NCI-H2107 treated with DMSO at 0.1 percent for 48 hours (cell line): ENCODE measurements around the gene TMEM200B.
"Not testable (repeated sequence)": the region's sequence is repeated elsewhere in the genome, so short reads cannot be mapped to it uniquely, and the experiment has no call there.

Experiments
- DNase-seq: peaks from one replicate; lab custom pipeline; 2025; ENCODE audit not compliant: unreplicated experiment; lab: John Stamatoyannopoulos, UW

The TMEM200B gene

DNA sequence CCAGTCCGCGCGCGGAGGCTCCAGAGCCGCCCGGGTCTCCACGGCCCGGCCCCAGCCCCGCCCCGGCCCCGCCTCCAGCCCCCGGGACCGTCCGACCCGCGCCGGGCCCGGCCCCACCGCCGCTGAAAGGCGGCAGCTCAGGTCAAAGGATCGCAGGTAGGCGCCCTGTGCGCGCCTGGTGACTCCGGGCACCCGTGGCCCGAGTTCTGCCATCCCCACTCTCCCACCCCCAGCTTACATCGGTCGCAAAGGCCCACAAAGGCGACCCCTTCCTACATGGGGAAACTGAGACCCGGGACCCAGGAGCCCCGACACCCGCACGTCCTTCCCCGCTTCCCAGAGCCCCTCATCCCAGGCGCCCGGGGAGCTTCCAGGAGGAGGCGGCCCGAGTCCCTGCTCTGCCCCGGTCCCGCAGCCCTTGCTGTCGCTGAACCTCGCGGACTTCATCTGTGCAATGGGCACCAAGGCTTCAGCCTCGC, at the start of gene TMEM200B:
Gene TMEM200B (minus strand): TSS at position 17 of the 479 bp plus-strand sequence. CDS start 2,075 bp downstream, outside the sequence.
- DNase-seq = no peak

DNA sequence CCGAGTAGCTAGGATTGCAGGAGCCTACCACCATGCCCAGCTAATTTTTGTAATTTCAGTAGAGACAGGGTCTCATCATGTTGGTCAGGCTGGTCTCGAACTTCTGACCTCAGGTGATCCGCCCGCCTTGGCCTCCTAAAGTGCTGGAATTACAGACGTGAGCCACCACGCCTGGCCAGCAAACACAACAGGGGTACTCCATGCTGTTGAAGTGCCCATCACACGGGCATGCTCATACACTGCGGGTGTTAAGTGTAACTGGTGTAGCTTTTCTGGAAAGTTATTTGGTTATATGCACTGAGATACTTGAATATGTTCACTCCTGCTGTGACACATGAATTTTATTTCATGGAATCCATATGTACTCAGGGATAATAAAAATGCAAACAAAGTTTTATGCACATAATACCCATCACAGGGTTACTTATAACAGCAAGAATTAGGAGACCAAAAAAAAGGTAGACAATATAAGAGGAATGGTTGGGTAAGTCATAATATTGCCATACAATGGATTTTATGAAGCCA, 48.8 kb upstream of the TMEM200B start:
- no peak for DNase-seq

DNA sequence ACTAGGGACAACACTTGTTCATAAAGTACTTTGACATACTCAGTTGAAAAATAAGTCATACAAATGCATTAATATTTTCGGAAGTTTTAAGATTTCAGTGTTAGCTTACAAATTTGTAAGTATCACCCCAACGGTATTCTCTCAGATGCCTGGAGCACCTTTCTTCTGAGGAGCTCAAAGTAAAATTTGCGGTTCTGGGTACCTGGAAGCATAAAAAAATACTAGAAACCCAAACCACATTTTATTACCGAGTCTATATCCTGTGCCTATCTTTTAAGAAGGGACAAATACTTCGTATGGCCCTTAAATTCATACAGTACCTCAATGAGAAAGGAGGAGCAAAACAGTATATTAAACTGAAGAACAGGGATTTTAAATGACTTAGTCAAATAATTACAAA, 47.8 kb upstream of the TMEM200B start:
- no peak for DNase-seq

- peak; percentile 36 for DNase-seq
Measured at GRCh38 chr1:29171089-29171488, 47.4 kb upstream of the TMEM200B start.

DNA sequence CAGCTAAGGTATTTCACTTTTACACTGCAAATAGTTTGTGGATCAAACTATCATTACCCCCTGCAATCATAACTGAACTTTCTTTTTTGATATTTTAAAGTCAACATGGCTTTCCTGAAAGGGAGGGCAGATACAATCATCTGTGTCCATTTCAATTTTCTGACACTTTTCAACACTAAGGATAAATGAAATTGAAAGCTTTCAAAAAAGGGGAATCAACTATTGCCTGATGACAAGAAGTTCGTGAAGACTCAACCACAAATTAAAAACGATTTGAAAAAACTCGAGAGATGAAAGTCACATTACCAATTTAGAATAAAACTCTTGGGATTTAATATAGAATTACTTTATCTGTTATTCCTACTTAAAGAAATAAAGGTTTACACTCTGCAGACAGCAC, 46.3 kb upstream of the TMEM200B start:
- DNase-seq = no peak

DNA sequence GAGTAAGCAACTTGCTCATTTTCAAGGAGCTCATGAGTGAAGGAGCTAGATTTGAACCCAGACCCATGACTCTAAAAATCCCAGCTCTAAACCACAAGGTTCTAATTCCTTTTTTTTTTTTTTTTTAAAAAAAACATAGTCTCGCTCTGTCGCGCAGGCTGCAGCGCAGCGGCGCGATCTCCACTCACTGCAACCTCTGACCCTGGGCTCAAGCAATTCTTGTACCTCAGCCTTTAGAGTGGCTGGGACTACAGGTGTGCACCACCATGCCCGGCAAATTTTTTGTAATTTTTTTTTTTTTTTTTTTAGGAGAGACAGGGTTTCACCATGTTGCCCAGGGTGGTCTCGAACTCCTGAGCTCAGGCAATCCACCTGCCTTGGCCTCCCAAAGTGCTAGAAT, 44.2 kb upstream of the TMEM200B start:
- DNase-seq = no peak

DNA sequence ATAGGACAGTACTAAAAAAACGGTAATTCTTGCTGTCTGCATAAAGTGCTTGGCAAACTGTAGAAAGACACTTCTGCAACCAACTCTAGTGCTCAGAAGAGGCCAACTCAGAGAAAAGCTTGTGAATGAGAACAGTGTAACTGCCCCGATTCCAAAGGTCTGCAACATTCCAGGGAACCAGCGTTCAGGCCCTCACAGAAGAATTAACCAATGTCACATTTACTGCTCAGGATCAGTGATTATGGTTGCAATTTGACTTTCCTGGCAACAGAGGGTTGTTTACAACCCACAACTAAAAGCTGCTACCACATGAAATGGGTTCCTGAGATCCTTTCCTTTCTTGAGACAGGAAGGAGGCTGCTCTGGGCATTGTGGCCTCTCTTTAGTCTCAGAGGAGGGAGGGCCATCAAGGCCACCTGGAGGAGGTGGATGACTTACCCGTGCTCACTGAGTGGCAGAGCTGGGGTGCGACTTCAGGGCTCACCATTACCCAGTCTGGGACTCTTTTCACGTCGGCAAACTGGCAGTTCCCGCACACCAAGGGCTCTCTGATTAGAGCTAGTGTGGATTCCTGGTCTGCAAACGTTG, 42.7 kb upstream of the TMEM200B start:
- no peak for DNase-seq

GRCh38 chr1:29164588-29164987, 40.9 kb upstream of the TMEM200B start:
- DNase-seq = no peak

GRCh38 chr1:29162476-29163138, 38.9 kb upstream of the TMEM200B start:
- DNase-seq = no peak

GRCh38 chr1:29162025-29162424, 38.3 kb upstream of the TMEM200B start:
- no peak for DNase-seq

- DNase-seq = no peak
Measured at GRCh38 chr1:29159773-29160172, 36.1 kb upstream of the TMEM200B start.

- no peak for DNase-seq
Measured at GRCh38 chr1:29157269-29157601, 33.5 kb upstream of the TMEM200B start.

DNA sequence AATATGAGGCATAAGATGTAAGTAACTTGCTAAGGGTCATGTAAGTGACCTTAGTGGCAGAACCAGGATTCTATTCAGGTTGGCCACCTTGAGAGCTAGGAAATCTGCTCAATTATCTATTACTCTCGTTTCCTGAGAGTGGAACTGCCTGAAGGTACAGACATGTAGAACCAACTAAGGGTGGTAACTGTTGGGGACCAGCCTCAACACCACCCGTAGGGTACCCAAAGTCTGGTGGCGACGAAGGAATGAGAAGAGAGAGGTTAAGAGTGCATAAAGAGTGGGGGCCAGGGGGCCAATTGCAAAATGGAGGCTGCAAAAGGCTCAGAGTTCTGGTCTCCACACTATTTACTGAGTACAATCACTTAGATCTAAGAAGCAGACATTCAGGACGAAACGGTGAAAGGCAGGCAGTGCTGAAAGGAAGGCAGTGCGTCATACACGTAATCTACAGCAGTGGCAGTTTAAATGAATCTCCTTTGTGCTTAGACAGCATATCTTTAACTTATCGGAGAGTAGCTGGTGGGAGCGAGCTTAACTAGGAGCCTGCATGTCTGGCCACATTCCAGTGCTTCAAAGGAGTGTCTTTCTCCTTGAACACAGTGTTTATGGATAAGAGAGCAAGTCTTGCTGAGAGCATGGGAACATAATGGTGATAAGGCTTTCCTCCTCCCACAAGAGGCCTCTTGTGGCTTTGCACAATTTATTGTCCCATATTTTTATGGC, 33.0 kb upstream of the TMEM200B start:
- no peak for DNase-seq

- no peak for DNase-seq
Measured at GRCh38 chr1:29152046-29152805, 28.5 kb upstream of the TMEM200B start.

GRCh38 chr1:29150346-29150745, 26.6 kb upstream of the TMEM200B start:
- DNase-seq = not testable (repeated sequence)

GRCh38 chr1:29148656-29149491, 25.2 kb upstream of the TMEM200B start:
- DNase-seq = no peak

DNA sequence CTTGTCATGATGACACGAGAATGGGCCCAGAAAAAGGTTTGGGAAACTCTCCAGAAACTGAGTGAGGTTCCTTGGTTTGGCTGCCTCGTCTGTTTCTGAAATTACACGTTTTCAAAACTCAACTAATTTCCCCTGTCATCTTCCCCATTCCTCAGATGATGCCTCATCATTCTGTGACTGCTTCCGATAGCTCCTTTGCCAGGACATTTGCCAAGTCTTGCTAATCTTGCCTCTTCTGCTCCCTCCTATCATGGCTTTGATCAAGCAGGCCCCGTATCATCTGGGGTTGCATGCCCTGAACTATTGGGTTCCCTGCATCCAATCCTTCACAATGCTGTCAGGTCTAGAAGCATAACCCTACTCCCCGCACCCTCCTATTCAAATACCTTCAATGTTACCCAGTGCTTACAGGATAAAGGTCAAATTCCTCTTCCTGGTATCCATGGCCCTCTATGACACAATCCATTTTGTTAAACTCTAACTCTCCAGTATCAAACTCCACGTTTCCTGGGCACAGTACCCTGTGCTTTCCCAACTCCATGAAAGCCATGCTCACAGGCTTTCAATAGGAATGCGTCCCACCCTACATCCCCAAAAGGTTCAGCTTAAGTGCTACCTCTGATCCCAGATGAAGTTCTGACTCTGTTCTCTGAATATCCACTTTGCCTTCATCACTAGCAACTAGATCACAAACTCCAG, 22.2 kb upstream of the TMEM200B start:
- no peak for DNase-seq

GRCh38 chr1:29144178-29144577, 20.5 kb upstream of the TMEM200B start:
- no peak for DNase-seq

DNA sequence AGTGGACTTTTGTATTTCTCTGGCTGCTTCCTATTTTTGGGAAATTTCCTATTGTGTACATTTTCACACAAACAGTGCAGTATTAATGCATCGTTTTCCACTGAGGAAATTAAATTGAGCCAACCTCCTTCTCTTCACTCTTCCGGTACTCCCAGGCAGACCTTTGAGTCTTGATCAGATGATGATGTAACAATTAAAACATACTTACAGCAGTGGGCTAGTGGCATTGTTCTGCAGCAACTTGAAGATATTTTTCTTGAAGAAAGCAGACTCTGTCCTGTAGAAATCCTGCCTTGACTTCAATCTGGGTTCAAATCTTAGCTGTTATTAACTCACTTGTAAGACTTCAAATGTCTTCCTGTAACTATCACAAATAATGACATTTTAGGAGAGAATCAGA, 19.0 kb upstream of the TMEM200B start:
- DNase-seq = no peak

GRCh38 chr1:29136391-29136915, 12.8 kb upstream of the TMEM200B start:
- no peak for DNase-seq
